H9 (cell line): ENCODE measurements around the gene PLS1. TPM values are rescaled to one million over a fixed set of nuclear protein-coding genes. Genes with fewer than 3 reads are reported as not detected.

Experiments
- DNase-seq: peaks from one replicate; pipeline ENCODE4 v3.0.0-alpha.2; 2017
- H2AFZ ChIP-seq: one replicate; pipeline ENCODE4 v1.6.1; 2013; ENCODE audit warnings: mild to moderate bottlenecking, low read length, control low read depth, moderate library complexity
- H2AK5ac ChIP-seq: 2 replicates; pipeline ENCODE4 v1.6.1; 2013; ENCODE audit warnings: low read length, control low read depth, mixed read lengths; ENCODE audit not compliant: insufficient read length
- H2BK120ac ChIP-seq: one replicate; pipeline ENCODE4 v1.6.1; 2013; ENCODE audit warnings: low read depth, mild to moderate bottlenecking, low read length, control low read depth, inconsistent platforms; ENCODE audit not compliant: poor library complexity, severe bottlenecking
- H2BK12ac ChIP-seq: 2 replicates; pipeline ENCODE4 v1.6.1; 2013; ENCODE audit warnings: low read length, control low read depth, mixed read lengths, low read depth; ENCODE audit not compliant: insufficient read length
- H2BK15ac ChIP-seq: 2 replicates; pipeline ENCODE4 v1.6.1; 2013; ENCODE audit warnings: low read depth, low read length, control low read depth
- H2BK20ac ChIP-seq: one replicate; pipeline ENCODE4 v1.6.1; 2013; ENCODE audit warnings: low read depth, mild to moderate bottlenecking, low read length, control low read depth, inconsistent platforms; ENCODE audit not compliant: poor library complexity, severe bottlenecking
- H2BK5ac ChIP-seq: 2 replicates; pipeline ENCODE4 v1.6.1; 2013; ENCODE audit warnings: low read length, control low read depth, mixed read lengths; ENCODE audit not compliant: insufficient read length
- H3K14ac ChIP-seq: 2 replicates; pipeline ENCODE4 v1.6.1; 2013; ENCODE audit warnings: low read length, control low read depth; ENCODE audit not compliant: insufficient read depth
- H3K18ac ChIP-seq: 2 replicates; pipeline ENCODE4 v1.6.1; 2013; ENCODE audit warnings: low read depth, mild to moderate bottlenecking, mixed read lengths, low read length, control low read depth; ENCODE audit not compliant: insufficient read length
- H3K23ac ChIP-seq: 2 replicates; pipeline ENCODE4 v1.6.1; 2013; ENCODE audit warnings: low read length, control low read depth, mixed read lengths, low read depth; ENCODE audit not compliant: insufficient read length
- H3K23me2 ChIP-seq: 2 replicates; pipeline ENCODE4 v1.6.1; 2013; ENCODE audit warnings: low read depth, mild to moderate bottlenecking, mixed read lengths, low read length, control low read depth; ENCODE audit not compliant: insufficient read length, poor library complexity, severe bottlenecking
- H3K27ac ChIP-seq: 2 replicates; pipeline ENCODE4 v1.5.1; 2013; ENCODE audit warnings: low read length, control low read depth, mixed read lengths, low read depth; ENCODE audit not compliant: insufficient read length
- H3K27me3 ChIP-seq: 2 replicates; pipeline ENCODE4 v1.6.1; 2013; ENCODE audit warnings: low read length, control low read depth, inconsistent platforms; ENCODE audit not compliant: insufficient read depth
- H3K4ac ChIP-seq: 2 replicates; pipeline ENCODE4 v1.6.1; 2013; ENCODE audit warnings: low read depth, mild to moderate bottlenecking, control low read depth, inconsistent platforms, low read length, moderate library complexity
- H3K4me1 ChIP-seq: 2 replicates; pipeline ENCODE4 v1.6.1; 2013; ENCODE audit warnings: low read length, control low read depth, inconsistent platforms; ENCODE audit not compliant: insufficient read depth
- H3K4me2 ChIP-seq: 2 replicates; pipeline ENCODE4 v1.6.1; 2013; ENCODE audit warnings: low read length, control low read depth, mixed read lengths; ENCODE audit not compliant: insufficient read length, insufficient read depth
- H3K56ac ChIP-seq: 2 replicates; pipeline ENCODE4 v1.6.1; 2013; ENCODE audit warnings: low read depth, mild to moderate bottlenecking, mixed read lengths, low read length, control low read depth; ENCODE audit not compliant: insufficient read length
- H3K79me1 ChIP-seq: 2 replicates; pipeline ENCODE4 v1.6.1; 2013; ENCODE audit warnings: low read depth, mild to moderate bottlenecking, moderate library complexity, low read length, control low read depth, inconsistent platforms; ENCODE audit not compliant: insufficient read depth, poor library complexity, severe bottlenecking
- H3K79me2 ChIP-seq: 2 replicates; pipeline ENCODE4 v1.6.1; 2013; ENCODE audit warnings: low read length, control low read depth, inconsistent platforms; ENCODE audit not compliant: insufficient read depth
- H3K9ac ChIP-seq: 2 replicates; pipeline ENCODE4 v1.6.1; 2013; ENCODE audit warnings: low read length, control low read depth, mixed read lengths; ENCODE audit not compliant: insufficient read length; ENCODE audit errors: extremely low read depth
- H3K9me3 ChIP-seq: one replicate; pipeline ENCODE4 v1.6.1; 2013; ENCODE audit warnings: low read depth, low read length, inconsistent platforms; ENCODE audit not compliant: control insufficient read depth
- H3T11ph ChIP-seq: one replicate; pipeline ENCODE4 v1.6.1; 2013; ENCODE audit warnings: mild to moderate bottlenecking, low read length, control low read depth, inconsistent platforms
- H4K20me1 ChIP-seq: one replicate; pipeline ENCODE4 v1.6.1; 2013; ENCODE audit not compliant: control insufficient read depth, insufficient read length, insufficient read depth
- H4K5ac ChIP-seq: 2 replicates; pipeline ENCODE4 v1.6.1; 2013; ENCODE audit warnings: low read depth, mild to moderate bottlenecking, mixed read lengths, low read length, control low read depth; ENCODE audit not compliant: insufficient read length
- H4K8ac ChIP-seq: replicated peaks from 2 replicates; pipeline ENCODE4 v1.6.1; 2013; ENCODE audit warnings: low read length, control low read depth, mixed read lengths, low read depth; ENCODE audit not compliant: insufficient read length
- H4K91ac ChIP-seq: 2 replicates; pipeline ENCODE4 v1.6.1; 2013; ENCODE audit warnings: low read depth, mild to moderate bottlenecking, moderate library complexity, mixed read lengths, low read length, control low read depth; ENCODE audit not compliant: insufficient read length
- H3K27ac Mint-ChIP-seq, 3 experiments: 2 replicates in 2 of 3; 3 replicates in 1 of 3; pipeline ENCODE4 v1.8.0; 2020 to 2021; ENCODE audit warnings: mixed read lengths in 3 of 3, mild to moderate bottlenecking in 1 of 3, moderate library complexity in 1 of 3
- H3K27me3 Mint-ChIP-seq: 2 replicates; pipeline ENCODE4 v1.8.0; 2021; ENCODE audit warnings: low read depth, mild to moderate bottlenecking, moderate library complexity, mixed read lengths
- H3K36me3 Mint-ChIP-seq, 3 experiments: 2 replicates in 2 of 3; 3 replicates in 1 of 3; pipeline ENCODE4 v1.8.0; 2020 to 2021; ENCODE audit warnings: low read depth in 3 of 3, mixed read lengths in 3 of 3; ENCODE audit not compliant: insufficient read depth in 1 of 3
- H3K4me1 Mint-ChIP-seq, 2 experiments: 2 replicates each; pipeline ENCODE4 v1.8.0; 2020; ENCODE audit warnings: mixed read lengths in 2 of 2
- H3K4me3 Mint-ChIP-seq, 2 experiments: 2 replicates in 1 of 2; 3 replicates in 1 of 2; pipeline ENCODE4 v1.8.0; 2020 to 2021; ENCODE audit warnings: mild to moderate bottlenecking in 2 of 2, mixed read lengths in 2 of 2, moderate library complexity in 1 of 2
- H3K9me3 Mint-ChIP-seq, 2 experiments: 2 replicates in 1 of 2; 3 replicates in 1 of 2; pipeline ENCODE4 v1.8.0; 2020; ENCODE audit warnings: mild to moderate bottlenecking in 2 of 2, mixed read lengths in 2 of 2, moderate library complexity in 1 of 2
- CTCF ChIP-seq: fragments of 200-600 bp; sonication (generic); conservative IDR thresholded peaks from 3 replicates; pipeline ENCODE4 v1.8.0; 2021; ENCODE audit warnings: antibody characterized with exemption, mild to moderate bottlenecking
- WGBS: extraction: QIAGEN DNeasy Blood & Tissue Kit; methylation state at CpG from one replicate; pipeline ENCODE4 v1.1.7; 2013; ENCODE audit warnings: missing lambda C conversion rate, low lambda C conversion rate, mixed read lengths; ENCODE audit not compliant: insufficient read length; ENCODE audit errors: extremely low coverage; 5-methylcytosine and 5-hydroxymethylcytosine counted together
- total RNA-seq: library from RNA; stranded (reverse); gene quantifications from 2 replicates; pipeline ENCODE4 v1.2.1, GENCODE V29; 2021

Gene PLS1
- total RNA-seq, 1 experiment from 2014 or later: 20.4 TPM

- Histone ChIP-seq H2BK20ac (no peak overlapping the region), H2BK12ac (no peak overlapping the region), H3K14ac (no peak overlapping the region), H4K5ac (no peak overlapping the region), H4K91ac (no peak overlapping the region), H3K9ac (no peak overlapping the region), H4K8ac (no peak overlapping the region), H3K27me3 (no peaks in the 10 kb centered on the region), H3K79me2 (no peaks in the 10 kb centered on the region), H3T11ph (no peak overlapping the region), H2AK5ac (no peak overlapping the region), H2BK120ac (no peak overlapping the region), H2AFZ (no peak overlapping the region), H4K20me1 (no peaks in the 10 kb centered on the region), H3K23me2 (no peaks in the 10 kb centered on the region), H2BK5ac (no peak overlapping the region), H3K56ac (no peak overlapping the region), H3K18ac (no peak overlapping the region), H3K4me2 (no peak overlapping the region), H3K23ac (no peak overlapping the region), H2BK15ac (no peak overlapping the region), H3K4me1 (no peaks in the 10 kb centered on the region), H3K4ac (no peak overlapping the region), H3K9me3 (no peaks in the 10 kb centered on the region), H3K79me1 (no peaks in the 10 kb centered on the region), H3K27ac (no peak overlapping the region)
- DNase-seq: no peak
- no peak overlapping the region for H3K4me3 Mint-ChIP-seq
- TF ChIP-seq CTCF: no peak
- WGBS: no CpG with 5 or more reads among the region's 2 CpGs
- H3K36me3 Mint-ChIP-seq: peaks cover 0 to 2% (median 0%) of the 10 kb centered on the region in 3 experiments; a peak in 2 of 7 replicates
- no peaks in the 10 kb centered on the region for H3K27me3 Mint-ChIP-seq
- H3K4me1 Mint-ChIP-seq: no peaks in the 10 kb centered on the region
- no peak overlapping the region for H3K27ac Mint-ChIP-seq
- no peaks in the 10 kb centered on the region for H3K9me3 Mint-ChIP-seq
Measured at GRCh38 chr3:142705198-142705597, 109.0 kb downstream of the PLS1 start.
